ENCODE measurements around the gene F8.

- TF ChIP-seq, protein P1, sequence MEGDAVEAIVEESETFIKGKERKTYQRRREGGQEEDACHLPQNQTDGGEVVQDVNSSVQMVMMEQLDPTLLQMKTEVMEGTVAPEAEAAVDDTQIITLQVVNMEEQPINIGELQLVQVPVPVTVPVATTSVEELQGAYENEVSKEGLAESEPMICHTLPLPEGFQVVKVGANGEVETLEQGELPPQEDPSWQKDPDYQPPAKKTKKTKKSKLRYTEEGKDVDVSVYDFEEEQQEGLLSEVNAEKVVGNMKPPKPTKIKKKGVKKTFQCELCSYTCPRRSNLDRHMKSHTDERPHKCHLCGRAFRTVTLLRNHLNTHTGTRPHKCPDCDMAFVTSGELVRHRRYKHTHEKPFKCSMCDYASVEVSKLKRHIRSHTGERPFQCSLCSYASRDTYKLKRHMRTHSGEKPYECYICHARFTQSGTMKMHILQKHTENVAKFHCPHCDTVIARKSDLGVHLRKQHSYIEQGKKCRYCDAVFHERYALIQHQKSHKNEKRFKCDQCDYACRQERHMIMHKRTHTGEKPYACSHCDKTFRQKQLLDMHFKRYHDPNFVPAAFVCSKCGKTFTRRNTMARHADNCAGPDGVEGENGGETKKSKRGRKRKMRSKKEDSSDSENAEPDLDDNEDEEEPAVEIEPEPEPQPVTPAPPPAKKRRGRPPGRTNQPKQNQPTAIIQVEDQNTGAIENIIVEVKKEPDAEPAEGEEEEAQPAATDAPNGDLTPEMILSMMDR (conservative IDR thresholded peaks at IDR 0.05; ENCODE audit: low read depth, low read length): no peak
- TF ChIP-seq POLR2A (IDR thresholded peaks at IDR 0.05; ENCODE audit: low read depth, low read length): no peak
- TF ChIP-seq RAD21 (IDR thresholded peaks at IDR 0.05; ENCODE audit: low read length): no peak
- TF ChIP-seq RFX5 (IDR thresholded peaks at IDR 0.05; ENCODE audit: low read depth, low read length): no peak
- TF ChIP-seq, protein P2, sequence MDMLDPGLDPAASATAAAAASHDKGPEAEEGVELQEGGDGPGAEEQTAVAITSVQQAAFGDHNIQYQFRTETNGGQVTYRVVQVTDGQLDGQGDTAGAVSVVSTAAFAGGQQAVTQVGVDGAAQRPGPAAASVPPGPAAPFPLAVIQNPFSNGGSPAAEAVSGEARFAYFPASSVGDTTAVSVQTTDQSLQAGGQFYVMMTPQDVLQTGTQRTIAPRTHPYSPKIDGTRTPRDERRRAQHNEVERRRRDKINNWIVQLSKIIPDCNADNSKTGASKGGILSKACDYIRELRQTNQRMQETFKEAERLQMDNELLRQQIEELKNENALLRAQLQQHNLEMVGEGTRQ (IDR thresholded peaks at IDR 0.05; ENCODE audit: low read depth, low read length): no peak
- no peak for TF ChIP-seq MAZ (IDR thresholded peaks at IDR 0.05; ENCODE audit: borderline replicate concordance, low read depth, low read length)
- no peak for TF ChIP-seq BHLHE40 (IDR thresholded peaks at IDR 0.05; ENCODE audit: low read depth, low read length)
Observed at GRCh38 chrX:154815274-154815818, 207.2 kb downstream of the F8 start.
